Measurements from ENCODE around the gene CNN2.

DNA sequence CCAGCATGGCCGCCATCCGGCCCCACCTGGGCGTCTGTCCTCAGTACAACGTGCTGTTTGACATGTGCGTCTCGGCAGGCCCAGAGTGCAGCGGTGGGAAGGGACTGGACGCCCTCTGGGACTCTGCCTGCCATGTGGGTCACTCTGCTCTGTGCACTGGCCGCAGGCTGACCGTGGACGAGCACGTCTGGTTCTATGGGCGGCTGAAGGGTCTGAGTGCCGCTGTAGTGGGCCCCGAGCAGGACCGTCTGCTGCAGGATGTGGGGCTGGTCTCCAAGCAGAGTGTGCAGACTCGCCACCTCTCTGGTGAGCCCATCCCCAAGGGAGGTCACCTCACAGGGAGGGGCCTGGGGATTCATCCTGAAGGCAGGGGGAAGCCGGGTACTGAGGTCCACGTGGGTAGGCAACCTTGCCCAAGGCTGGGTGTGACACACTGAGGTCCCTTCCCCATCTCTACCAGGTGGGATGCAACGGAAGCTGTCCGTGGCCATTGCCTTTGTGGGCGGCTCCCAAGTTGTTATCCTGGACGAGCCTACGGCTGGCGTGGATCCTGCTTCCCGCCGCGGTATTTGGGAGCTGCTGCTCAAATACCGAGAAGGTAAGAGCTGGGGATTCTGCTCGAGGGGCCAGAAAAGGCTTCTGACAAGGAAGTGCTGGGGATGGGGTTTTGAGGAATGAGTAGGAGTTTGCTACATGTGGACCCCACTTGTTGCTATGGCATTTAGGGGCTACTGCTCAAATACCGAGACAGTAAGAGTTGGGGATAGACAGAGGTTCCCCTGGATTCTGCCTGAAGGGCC, 24.8 kb downstream of the CNN2 start:
- TF ChIP-seq CTCF (IDR thresholded peaks at IDR 0.05; ENCODE audit: low read length) (no peak), EZH2 (optimal IDR thresholded peaks at IDR 0.05; ENCODE audit: low read depth, low read length) (no peak), EZH2phosphoT487 (IDR thresholded peaks at IDR 0.05; ENCODE audit: low read length) (no peak)

All from MM.1S (cell line).